AG10803 (cell line): ENCODE results near the gene CCDC186.
A peak's percentile ranks its signal among the peaks of the same experiment; 100 is the strongest.

ENCODE experiments used
- DNase-seq: peaks from one replicate; pipeline ENCODE4 v3.0.0; 2010; ENCODE audit warnings: low read depth
- H3K4me3 ChIP-seq: 2 replicates; pipeline ENCODE4 v1.5.1; 2011; ENCODE audit warnings: mild to moderate bottlenecking, low read length, control low read depth
- CTCF ChIP-seq: conservative IDR thresholded peaks from 2 replicates; pipeline ENCODE4 v1.5.1; 2011; ENCODE audit warnings: mild to moderate bottlenecking, low read length, control low read depth, inconsistent platforms

The CCDC186 gene

GRCh38 chr10:114102256-114102655, 71.7 kb downstream of the CCDC186 start:
- no peak for TF ChIP-seq CTCF
- H3K4me3 ChIP-seq, result no peak overlapping the region
- DNase-seq, result no peak

- TF ChIP-seq CTCF, result no peak
- peak overlapping the region; percentile 51 for H3K4me3 ChIP-seq
- DNase-seq, result peak; percentile 15
These were observed 72.9 kb downstream of the CCDC186 start for GRCh38 chr10:114100848-114101741.

- DNase-seq, result no peak
- no peak overlapping the region for H3K4me3 ChIP-seq
- TF ChIP-seq CTCF, result no peak
These were observed 77.1 kb downstream of the CCDC186 start for GRCh38 chr10:114096864-114097263.

GRCh38 chr10:114095559-114096337, 78.3 kb downstream of the CCDC186 start:
- no peak for DNase-seq
- no peak for TF ChIP-seq CTCF
- H3K4me3 ChIP-seq, result no peak overlapping the region

- DNase-seq, result no peak
- no peak for TF ChIP-seq CTCF
- H3K4me3 ChIP-seq, result no peak overlapping the region
These were observed 79.2 kb downstream of the CCDC186 start for GRCh38 chr10:114094795-114095194.

- no peak for DNase-seq
- H3K4me3 ChIP-seq, result no peak overlapping the region
- no peak for TF ChIP-seq CTCF
These were observed 86.3 kb downstream of the CCDC186 start for GRCh38 chr10:114087655-114088054.
